Calu3 (cell line): Measurements from ENCODE around the gene MRPS34. TPM values are rescaled to one million over a fixed set of nuclear protein-coding genes. Genes with fewer than 3 reads are reported as not detected.

Experiments
- BruUV-seq: library from RNA; stranded (reverse); fragments of 400-500 nt; replicated peaks from 2 replicates; lab custom pipeline; 2021; lab: Mats Ljungman, UMichigan
- CTCF ChIA-PET: fragments of 300-600 bp; sonication (Branson Sonifier 250); formaldehyde crosslinking; loops from one replicate; lab custom pipeline; 2022; ENCODE audit warnings: antibody characterized with exemption; lab: Charles Lee
- DNase-seq: peaks from one replicate; pipeline ENCODE4 v3.0.0; 2022
- H3K27ac Mint-ChIP-seq: one replicate; pipeline ENCODE4 v1.8.0; 2022; ENCODE audit warnings: mixed read lengths; ENCODE audit not compliant: unreplicated experiment
- H3K27me3 Mint-ChIP-seq: one replicate; pipeline ENCODE4 v1.8.0; 2022; ENCODE audit warnings: mixed read lengths; ENCODE audit not compliant: unreplicated experiment
- H3K36me3 Mint-ChIP-seq: one replicate; pipeline ENCODE4 v1.8.0; 2022; ENCODE audit warnings: mild to moderate bottlenecking, moderate library complexity, mixed read lengths; ENCODE audit not compliant: insufficient read depth, unreplicated experiment
- H3K4me1 Mint-ChIP-seq: one replicate; pipeline ENCODE4 v1.8.0; 2022; ENCODE audit warnings: mild to moderate bottlenecking, low read depth, mixed read lengths; ENCODE audit not compliant: unreplicated experiment
- H3K4me3 Mint-ChIP-seq: one replicate; pipeline ENCODE4 v1.8.0; 2022; ENCODE audit warnings: mild to moderate bottlenecking, low read depth, moderate library complexity, mixed read lengths; ENCODE audit not compliant: unreplicated experiment
- H3K9me3 Mint-ChIP-seq: one replicate; pipeline ENCODE4 v1.8.0; 2022; ENCODE audit warnings: low read depth, mixed read lengths; ENCODE audit not compliant: unreplicated experiment
- intact Hi-C: fragments of 100-400 bp; cut with micrococcal nuclease; formaldehyde crosslinking; loops from one replicate; pipeline ENCODE4 v1.10.0; 2022; ENCODE audit not compliant: unreplicated experiment
- total RNA-seq: library from RNA; stranded (reverse); gene quantifications from 2 replicates; pipeline ENCODE4 v1.2.3, GENCODE V29; 2022
- TF ChIP-seq, protein P1 (sequence below): fragments of 200-600 bp; IDR thresholded peaks from one replicate; pipeline ENCODE4 v1.8.0; 2022; ENCODE audit warnings: antibody characterized with exemption; ENCODE audit not compliant: unreplicated experiment

Gene MRPS34
- total RNA-seq, 1 experiment from 2014 or later: 135 TPM

DNA sequence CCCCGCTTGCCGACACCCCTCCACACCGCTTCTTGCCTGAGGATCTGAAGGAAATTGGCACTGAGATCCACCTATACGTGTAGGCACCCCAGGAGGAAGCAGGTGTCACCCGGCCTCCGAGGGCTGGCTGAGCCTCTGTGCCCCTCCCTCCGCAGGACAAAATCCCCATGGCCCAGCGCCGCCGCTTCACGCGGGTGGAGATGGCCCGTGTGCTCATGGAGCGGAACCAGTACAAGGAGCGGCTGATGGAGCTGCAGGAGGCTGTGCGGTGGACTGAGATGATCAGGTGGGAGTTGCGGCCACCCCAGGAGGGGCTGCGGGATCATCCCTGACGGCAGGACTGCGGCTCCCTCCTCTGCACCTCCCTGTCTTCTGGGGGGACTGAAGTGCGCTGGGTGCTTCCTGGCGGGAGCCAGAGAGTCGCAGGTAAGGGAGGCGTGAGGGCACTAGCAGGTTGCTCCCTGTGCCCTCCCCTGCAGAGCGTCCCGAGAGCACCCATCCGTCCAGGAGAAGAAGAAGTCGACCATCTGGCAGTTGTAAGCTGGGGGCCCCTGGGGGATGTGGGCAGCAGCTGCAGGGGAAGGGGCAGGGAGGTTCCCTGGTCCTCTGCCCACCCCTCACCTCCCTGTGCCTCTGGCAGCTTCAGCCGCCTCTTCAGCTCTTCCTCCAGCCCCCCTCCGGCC is 10.6 kb downstream of the MRPS34 start:
- Mint-ChIP-seq H3K27me3 (no peaks in the 10 kb centered on the region), H3K9me3 (no peaks in the 10 kb centered on the region), H3K4me1 (no peaks in the 10 kb centered on the region), H3K4me3 (no peak overlapping the region), H3K27ac (no peak overlapping the region), H3K36me3 (peaks cover 51% of the 10 kb centered on the region)
- intact Hi-C loops: no loop called here
- DNase-seq: no peak
- no TSS peak for BruUV-seq
- CTCF ChIA-PET: no interaction called here
- TF ChIP-seq, protein P1, sequence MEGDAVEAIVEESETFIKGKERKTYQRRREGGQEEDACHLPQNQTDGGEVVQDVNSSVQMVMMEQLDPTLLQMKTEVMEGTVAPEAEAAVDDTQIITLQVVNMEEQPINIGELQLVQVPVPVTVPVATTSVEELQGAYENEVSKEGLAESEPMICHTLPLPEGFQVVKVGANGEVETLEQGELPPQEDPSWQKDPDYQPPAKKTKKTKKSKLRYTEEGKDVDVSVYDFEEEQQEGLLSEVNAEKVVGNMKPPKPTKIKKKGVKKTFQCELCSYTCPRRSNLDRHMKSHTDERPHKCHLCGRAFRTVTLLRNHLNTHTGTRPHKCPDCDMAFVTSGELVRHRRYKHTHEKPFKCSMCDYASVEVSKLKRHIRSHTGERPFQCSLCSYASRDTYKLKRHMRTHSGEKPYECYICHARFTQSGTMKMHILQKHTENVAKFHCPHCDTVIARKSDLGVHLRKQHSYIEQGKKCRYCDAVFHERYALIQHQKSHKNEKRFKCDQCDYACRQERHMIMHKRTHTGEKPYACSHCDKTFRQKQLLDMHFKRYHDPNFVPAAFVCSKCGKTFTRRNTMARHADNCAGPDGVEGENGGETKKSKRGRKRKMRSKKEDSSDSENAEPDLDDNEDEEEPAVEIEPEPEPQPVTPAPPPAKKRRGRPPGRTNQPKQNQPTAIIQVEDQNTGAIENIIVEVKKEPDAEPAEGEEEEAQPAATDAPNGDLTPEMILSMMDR: no peak

DNA sequence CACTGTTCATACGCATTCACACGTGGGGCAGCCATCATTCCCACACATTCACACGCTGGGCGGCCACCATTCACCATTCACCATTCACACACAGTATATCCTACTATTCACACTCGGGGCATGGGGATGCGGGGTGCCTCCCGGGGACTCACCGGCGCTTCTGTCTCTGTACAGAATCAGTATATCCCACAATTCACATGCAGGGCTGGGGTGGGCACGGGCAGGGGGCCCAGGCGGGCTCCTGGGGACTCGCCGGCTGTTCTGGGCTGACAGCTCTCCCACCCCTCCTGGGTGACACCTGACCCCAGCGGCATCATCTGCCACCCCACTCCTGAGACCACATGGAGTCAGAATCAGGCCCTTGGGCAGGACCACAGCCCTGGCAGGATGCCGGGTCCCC is 11.2 kb downstream of the MRPS34 start:
- intact Hi-C loops: no loop called here
- Mint-ChIP-seq H3K27ac (no peak overlapping the region), H3K9me3 (no peaks in the 10 kb centered on the region), H3K36me3 (peaks cover 52% of the 10 kb centered on the region), H3K4me3 (no peak overlapping the region), H3K27me3 (no peaks in the 10 kb centered on the region), H3K4me1 (no peaks in the 10 kb centered on the region)
- TF ChIP-seq, protein P1: no peak
- no TSS peak for BruUV-seq
- CTCF ChIA-PET: no interaction called here
- DNase-seq: no peak

DNA sequence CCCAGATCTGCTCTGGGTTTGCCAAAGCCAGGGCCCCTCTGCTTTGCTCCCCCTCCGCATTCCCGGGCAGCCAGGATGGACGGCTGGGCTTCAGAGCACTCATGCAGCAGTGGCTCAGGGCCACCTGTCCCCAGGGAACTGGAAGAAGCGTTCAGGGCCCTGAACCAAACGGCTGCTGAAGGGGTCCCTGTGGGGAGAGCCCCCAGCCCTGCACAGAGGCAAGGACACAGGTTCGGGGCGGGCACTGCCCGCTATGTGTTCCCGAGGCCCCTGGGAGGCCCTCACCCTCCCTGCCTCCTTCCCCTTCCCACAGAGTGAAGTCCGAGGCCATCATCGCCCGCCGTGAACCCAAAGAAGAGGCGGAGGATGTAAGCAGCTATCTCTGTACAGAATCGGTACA is 12.0 kb downstream of the MRPS34 start:
- H3K27ac Mint-ChIP-seq: no peak overlapping the region
- H3K4me1 Mint-ChIP-seq: no peaks in the 10 kb centered on the region
- H3K4me3 Mint-ChIP-seq: no peak overlapping the region
- CTCF ChIA-PET: no interaction called here
- intact Hi-C loops: no loop called here
- no peak for DNase-seq
- TF ChIP-seq, protein P1: no peak
- H3K9me3 Mint-ChIP-seq: no peaks in the 10 kb centered on the region
- H3K27me3 Mint-ChIP-seq: no peaks in the 10 kb centered on the region
- BruUV-seq: no TSS peak
- peaks cover 53% of the 10 kb centered on the region for H3K36me3 Mint-ChIP-seq

DNA sequence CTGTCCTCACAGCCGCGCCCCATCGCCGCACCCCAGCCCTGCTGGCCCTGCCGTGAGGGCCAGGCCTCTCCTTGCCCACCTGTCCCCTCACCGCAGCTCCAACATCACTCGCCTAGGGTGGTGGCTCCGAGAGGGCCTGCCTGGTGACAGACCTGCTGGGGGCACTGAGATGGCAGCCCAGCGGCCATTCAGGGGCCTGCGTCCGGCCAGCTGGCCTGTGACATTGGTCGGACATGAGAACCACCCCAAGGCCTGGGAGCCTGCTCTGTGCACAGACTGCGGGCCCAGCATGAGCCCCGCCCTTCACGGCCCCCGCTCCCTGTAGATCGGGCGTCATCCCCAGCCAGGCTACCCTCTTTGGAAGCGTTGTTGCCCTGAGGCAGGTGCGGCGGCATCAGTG is 13.4 kb downstream of the MRPS34 start:
- intact Hi-C loops: no loop called here
- Mint-ChIP-seq H3K27ac (no peak overlapping the region), H3K36me3 (peaks cover 61% of the 10 kb centered on the region), H3K9me3 (no peaks in the 10 kb centered on the region), H3K27me3 (no peaks in the 10 kb centered on the region), H3K4me3 (no peak overlapping the region), H3K4me1 (no peaks in the 10 kb centered on the region)
- BruUV-seq: no TSS peak
- TF ChIP-seq, protein P1: no peak
- no peak for DNase-seq
- CTCF ChIA-PET: no interaction called here
